Embryonic facial prominence (tissue), 1 donor: ENCODE results near the gene ATP1B3.
"Not testable (repeated sequence)": the region's sequence is repeated elsewhere in the genome, so short reads cannot be mapped to it uniquely, and the experiment has no call there.

ENCODE experiments used
- DNase-seq: peaks from one replicate; pipeline ENCODE4 v3.0.0-alpha.2; 2016; ENCODE audit errors: extremely low spot score

ATP1B3 gene

DNA sequence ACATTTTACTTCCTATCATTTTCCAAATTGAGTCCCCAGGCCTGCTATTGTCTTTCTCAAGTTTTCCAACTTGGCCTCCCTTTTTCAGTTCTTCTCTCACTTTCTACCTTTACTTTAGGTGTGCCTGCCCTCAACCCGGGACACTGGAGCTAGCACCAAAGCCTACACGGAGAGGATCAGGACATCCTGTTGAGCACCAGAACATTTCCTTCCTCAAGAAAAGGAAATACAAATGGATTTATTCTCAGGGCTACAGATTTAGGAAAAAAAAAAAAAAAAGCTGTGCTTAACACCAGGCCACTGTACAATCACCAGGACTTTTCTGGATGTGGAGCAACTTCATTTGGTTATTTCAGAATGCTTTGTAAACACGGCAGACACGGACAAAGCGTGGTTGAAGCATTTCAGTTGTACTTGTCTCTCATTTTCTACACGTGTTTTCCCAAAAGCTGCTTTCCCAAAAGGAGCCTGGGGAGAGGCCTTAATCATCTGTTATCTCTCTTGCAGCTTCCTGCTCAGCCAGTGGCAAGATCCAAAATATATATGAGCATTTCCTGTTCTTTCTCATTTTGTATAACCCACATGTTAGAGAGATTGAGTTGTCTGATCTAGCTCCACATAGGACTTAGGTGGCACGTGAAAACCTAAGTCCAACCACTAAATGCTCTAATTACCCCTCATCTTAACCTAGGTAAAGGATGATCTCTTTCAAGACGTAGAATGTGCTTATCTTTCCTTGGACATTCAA is 15.5 kb upstream of the ATP1B3 start:
- DNase-seq, result no peak

- DNase-seq, result no peak
Observed at GRCh38 chr3:141862279-141862816, 14.1 kb upstream of the ATP1B3 start.

- no peak for DNase-seq
Observed at GRCh38 chr3:141863491-141863890, 13.0 kb upstream of the ATP1B3 start.

GRCh38 chr3:141864281-141864970 is 12.0 kb upstream of the ATP1B3 start:
- DNase-seq, result no peak

DNA sequence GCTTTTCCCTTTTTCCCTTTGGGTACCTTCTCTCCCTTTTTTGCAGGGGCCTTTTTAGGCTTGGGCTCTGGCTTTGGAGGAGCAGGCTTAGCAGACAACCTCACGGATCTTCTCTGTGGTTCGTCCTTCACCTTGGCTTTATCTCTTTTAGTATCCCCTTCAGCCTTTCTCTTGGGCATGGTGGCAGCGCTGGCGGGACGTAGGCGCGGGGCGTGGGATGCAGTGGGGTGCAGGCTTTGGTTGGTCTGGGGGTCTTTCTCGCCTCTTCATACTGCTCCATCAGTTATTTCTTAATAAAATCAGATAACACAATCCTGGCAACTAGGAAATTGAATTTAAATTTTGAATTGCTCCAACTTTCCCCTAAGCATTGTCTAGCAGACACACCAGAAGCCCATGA is 11.3 kb upstream of the ATP1B3 start:
- no peak for DNase-seq

DNA sequence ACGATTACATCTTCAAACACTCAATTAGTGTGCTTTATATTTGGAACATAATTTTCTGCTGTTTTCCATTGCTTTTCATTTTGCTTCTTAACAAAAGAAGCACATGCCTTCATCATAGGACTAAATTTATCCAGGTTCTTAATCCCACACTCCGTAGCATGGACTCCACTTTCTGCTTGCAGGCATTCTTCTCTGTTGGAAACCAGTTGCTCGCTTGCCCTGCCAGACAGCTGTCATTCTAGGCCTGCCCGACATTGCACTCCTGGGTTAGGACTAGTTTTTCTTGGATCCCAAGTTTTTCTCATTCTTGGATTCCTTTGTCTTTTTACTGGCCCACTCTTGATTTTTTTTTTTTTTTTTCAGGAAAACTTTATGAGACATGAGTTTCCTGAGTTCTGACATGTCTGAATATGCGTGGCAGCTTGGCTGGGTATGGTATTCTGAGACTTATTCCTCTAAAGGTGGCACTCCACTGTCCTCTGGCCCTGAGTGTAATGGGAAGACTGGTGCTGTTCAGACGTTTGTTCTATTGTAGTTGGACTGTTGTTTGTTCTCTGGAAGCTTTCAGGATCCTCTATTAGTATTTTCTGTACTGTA is 6.3 kb upstream of the ATP1B3 start:
- no peak for DNase-seq

- DNase-seq, result peak; percentile 74
Observed at GRCh38 chr3:141875374-141875892, 1.0 kb upstream of the ATP1B3 start.

- DNase-seq, result peak; percentile 27
Observed at GRCh38 chr3:141875893-141876380, 506 bp upstream of the ATP1B3 start.

DNA sequence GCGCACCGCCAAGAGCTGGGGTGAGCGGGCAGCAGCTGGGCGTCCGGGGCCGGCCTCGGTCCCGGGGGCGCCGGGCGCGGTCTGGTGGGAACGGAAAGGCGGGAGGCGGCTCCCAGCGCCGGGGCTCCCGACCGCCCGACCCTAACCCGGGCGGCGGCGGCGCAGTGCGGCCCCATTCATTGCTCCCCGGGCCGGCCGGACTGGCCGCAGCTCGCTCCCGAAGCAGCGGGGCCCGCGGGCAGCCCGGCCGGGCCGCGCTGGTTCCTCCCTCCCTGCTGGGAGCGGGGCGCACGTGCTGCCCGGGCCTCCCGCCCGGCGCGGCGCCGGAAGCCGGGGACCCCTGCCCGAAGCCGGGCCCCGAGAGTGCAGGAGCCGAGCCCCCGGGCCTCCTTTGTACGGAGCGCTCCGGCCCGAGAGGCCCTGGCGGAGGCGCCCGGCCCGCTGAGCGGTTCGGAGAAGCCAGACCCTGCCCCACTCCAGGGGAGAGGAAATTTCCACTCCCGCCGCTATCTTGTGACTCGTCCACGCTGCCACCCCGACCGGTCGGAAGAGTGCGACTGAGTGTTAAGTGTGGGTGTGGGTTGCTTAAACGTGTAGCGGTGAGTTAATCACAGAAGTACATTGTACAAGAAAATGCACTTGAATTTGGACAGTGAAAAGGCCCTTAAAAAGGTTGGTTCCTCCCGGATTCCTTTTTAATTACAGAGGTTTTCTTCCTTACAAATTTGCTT is 613 bp downstream of the ATP1B3 start:
- peak; percentile 13 for DNase-seq

DNA sequence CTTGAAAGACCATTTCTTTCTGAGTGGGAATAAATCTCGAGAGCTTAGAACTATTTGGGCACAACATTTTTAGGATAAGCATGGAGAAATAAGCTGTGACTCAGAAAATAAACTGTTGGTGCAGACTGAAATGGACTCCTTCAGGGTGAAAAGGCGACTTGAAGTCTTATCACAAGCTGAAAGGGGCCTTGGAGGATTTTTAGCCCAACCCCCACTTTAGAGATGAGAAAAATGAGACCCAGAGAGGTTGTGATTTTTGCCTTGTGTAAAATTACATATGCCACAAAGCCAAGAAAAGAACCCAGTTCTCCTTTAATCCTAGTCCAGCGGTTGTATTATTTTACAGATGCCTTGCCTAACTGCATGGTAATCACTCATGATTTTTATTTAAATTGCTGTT is 1.5 kb downstream of the ATP1B3 start:
- DNase-seq, result no peak

- DNase-seq, result no peak
Observed at GRCh38 chr3:141878326-141878725, 1.9 kb downstream of the ATP1B3 start.

- no peak for DNase-seq
Observed at GRCh38 chr3:141878817-141879216, 2.4 kb downstream of the ATP1B3 start.

DNA sequence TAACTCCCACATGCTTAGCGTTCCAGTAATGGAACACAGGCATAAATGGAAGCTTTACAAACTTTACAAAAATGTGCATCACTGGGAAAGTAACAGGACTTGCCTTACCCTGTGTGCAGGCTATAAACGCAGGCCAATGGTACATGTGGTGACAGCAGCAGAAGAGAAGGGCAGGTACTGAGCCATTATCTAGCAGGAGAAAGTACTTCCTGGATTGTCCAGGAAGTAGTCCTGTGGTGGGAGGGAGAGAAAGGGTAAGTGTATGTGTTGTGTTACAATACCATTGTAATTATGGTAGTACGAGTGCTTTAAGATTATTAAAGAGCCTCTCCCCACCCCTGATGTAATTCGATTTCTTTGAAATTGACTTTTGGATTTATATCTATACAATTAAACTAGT is 5.3 kb downstream of the ATP1B3 start:
- DNase-seq, result no peak

DNA sequence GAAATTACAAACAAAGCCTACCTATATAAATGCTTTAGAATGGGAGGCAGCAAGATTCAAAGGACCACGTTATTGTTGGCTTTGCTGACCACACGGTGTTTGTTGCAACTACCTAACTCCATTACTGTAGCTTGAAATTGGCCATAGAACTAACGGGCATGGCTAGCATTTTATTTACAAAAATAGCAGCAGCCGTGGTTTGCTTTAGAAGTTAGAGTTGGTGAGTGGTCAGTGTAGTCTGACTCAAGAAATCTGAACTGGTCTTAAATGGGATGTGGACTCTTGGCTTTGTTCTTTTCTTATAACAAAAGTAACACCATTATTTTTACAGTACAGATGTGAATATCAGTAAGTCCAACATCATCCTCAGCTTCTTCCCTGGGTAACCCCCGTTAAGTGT is 10.6 kb downstream of the ATP1B3 start:
- no peak for DNase-seq

DNA sequence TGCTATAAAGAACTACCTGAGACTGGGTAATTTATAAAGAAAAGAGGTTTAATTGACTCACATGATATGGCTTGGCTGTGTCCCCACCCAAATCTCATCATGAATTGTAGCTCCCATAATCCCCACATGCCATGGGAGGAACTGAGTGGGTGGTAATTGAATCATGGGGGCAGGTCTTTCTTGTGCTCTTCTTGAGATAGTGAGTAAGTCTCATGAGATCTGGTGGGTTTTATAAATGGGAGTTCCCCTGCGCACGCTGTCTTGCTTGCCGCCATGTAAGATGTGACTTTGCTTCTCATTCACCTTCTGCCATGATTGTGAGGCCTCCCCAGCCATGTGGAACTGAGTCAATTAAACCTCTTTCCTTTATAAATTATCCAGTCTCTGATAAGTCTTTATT is 12.1 kb downstream of the ATP1B3 start:
- not testable (repeated sequence) for DNase-seq

GRCh38 chr3:141894524-141895176 is 18.2 kb downstream of the ATP1B3 start:
- no peak for DNase-seq

GRCh38 chr3:141895731-141896130 is 19.3 kb downstream of the ATP1B3 start:
- no peak for DNase-seq

DNA sequence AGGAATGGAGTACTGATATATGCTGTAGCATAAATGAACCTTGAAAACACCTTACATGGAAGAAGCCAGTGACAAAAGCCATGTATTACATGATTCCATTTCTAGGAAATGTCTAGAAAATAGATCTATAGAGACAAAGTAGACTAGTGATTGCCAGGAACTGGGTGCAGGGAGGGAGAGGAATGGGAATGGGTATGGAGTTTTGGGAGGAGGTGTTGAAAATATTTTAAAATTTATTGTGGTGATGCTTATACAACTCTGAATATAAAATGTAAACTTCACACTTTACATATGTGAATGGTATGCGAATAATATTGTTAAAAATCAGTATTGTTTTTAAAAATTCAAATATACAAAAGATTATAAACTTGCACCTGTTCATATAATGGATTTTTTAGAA is 22.5 kb downstream of the ATP1B3 start:
- no peak for DNase-seq

GRCh38 chr3:141900343-141900742 is 23.9 kb downstream of the ATP1B3 start:
- DNase-seq, result no peak

DNA sequence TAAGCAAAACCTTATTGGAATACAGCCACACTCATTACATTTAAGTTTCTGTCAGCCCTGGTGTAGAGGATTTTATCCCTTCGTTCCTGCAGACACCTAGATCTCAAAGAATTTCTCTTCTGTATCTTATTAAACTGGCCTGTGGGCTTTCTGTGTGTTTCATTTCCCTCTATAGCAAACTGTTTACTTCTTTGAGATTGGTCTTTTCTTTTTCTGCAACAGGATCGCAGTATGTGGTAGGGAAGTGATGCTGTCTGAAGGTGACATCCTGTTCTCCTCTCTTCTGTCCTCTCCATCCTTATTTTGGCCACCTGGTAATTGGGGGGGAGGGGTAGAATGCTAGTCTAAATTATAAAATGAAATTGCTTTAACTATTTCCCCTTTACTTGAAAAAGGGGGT is 25.5 kb downstream of the ATP1B3 start:
- DNase-seq, result no peak

DNA sequence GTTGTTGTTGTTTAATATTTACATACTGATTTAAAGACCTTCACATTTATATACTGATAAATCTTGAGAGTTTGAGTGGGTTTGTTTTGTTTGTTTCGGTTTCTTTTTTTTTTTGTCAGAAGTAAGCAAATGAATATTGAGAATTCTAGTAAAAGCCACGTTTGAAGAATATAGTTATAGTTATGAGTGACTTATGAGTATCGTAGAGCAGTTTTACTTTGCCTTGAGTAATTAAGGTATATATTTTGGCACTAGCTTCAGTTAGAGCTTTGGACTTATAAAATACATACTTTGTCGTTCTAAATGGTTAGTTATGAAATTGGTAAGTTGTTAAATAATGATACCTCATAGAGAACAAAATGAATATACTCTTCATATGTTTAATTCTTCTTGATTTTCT is 27.8 kb downstream of the ATP1B3 start:
- no peak for DNase-seq
